ENCODE measurements around the gene CEP104.
"Not testable (repeated sequence)": the region's sequence is repeated elsewhere in the genome, so short reads cannot be mapped to it uniquely, and the experiment has no call there.

CEP104 gene

GRCh38 chr1:3825356-3825755 is 31.7 kb downstream of the CEP104 start:
- DNase-seq (ENCODE audit: low spot score), result no peak

GRCh38 chr1:3824650-3825049 is 32.4 kb downstream of the CEP104 start:
- DNase-seq (ENCODE audit: low spot score), result no peak

GRCh38 chr1:3822421-3822820 is 34.6 kb downstream of the CEP104 start:
- no peak for DNase-seq (ENCODE audit: low spot score)

GRCh38 chr1:3821908-3822307 is 35.1 kb downstream of the CEP104 start:
- DNase-seq (ENCODE audit: low spot score), result no peak

GRCh38 chr1:3821447-3821846 is 35.6 kb downstream of the CEP104 start:
- DNase-seq (ENCODE audit: low spot score), result no peak

- DNase-seq (ENCODE audit: low spot score), result no peak
Measured at GRCh38 chr1:3821004-3821403, 36.0 kb downstream of the CEP104 start.

- DNase-seq (ENCODE audit: low spot score), result no peak
Measured at GRCh38 chr1:3820316-3820715, 36.7 kb downstream of the CEP104 start.

GRCh38 chr1:3819771-3820200 is 37.2 kb downstream of the CEP104 start:
- no peak for DNase-seq (ENCODE audit: low spot score)

GRCh38 chr1:3817821-3818597 is 39.0 kb downstream of the CEP104 start:
- no peak for DNase-seq (ENCODE audit: low spot score)

- no peak for DNase-seq (ENCODE audit: low spot score)
Measured at GRCh38 chr1:3817138-3817740, 39.8 kb downstream of the CEP104 start.

GRCh38 chr1:3816331-3817137 is 40.5 kb downstream of the CEP104 start:
- no peak for DNase-seq (ENCODE audit: low spot score)

GRCh38 chr1:3814771-3815561 is 42.0 kb downstream of the CEP104 start:
- DNase-seq (ENCODE audit: low spot score), result no peak

GRCh38 chr1:3814065-3814464 is 42.9 kb downstream of the CEP104 start:
- no peak for DNase-seq (ENCODE audit: low spot score)

- no peak for DNase-seq (ENCODE audit: low spot score)
Measured at GRCh38 chr1:3811595-3811911, 45.5 kb downstream of the CEP104 start.

GRCh38 chr1:3810149-3810761 is 46.8 kb downstream of the CEP104 start:
- not testable (repeated sequence) for DNase-seq (ENCODE audit: low spot score)

- DNase-seq (ENCODE audit: low spot score), result no peak
Measured at GRCh38 chr1:3809680-3810079, 47.3 kb downstream of the CEP104 start.

GRCh38 chr1:3807769-3808168 is 49.2 kb downstream of the CEP104 start:
- no peak for DNase-seq (ENCODE audit: low spot score)

GRCh38 chr1:3805038-3805437 is 52.0 kb downstream of the CEP104 start:
- DNase-seq (ENCODE audit: low spot score), result no peak

GRCh38 chr1:3804627-3804944 is 52.4 kb downstream of the CEP104 start:
- DNase-seq (ENCODE audit: low spot score), result not testable (repeated sequence)

GRCh38 chr1:3803905-3804626 is 52.9 kb downstream of the CEP104 start:
- DNase-seq (ENCODE audit: low spot score), result no peak

GRCh38 chr1:3800795-3801194 is 56.2 kb downstream of the CEP104 start:
- not testable (repeated sequence) for DNase-seq (ENCODE audit: low spot score)

Data from LoVo (cell line).